Measurements from ENCODE around the gene ST3GAL4.

ST3GAL4 gene

GRCh38 chr11:126410649-126411048 is 55.2 kb downstream of the ST3GAL4 start:
- DNase-seq, result no peak

- no peak for DNase-seq
Observed at GRCh38 chr11:126411971-126412381, 56.5 kb downstream of the ST3GAL4 start.

GRCh38 chr11:126413426-126413825 is 57.9 kb downstream of the ST3GAL4 start:
- DNase-seq, result no peak

GRCh38 chr11:126413843-126414405 is 58.4 kb downstream of the ST3GAL4 start:
- no peak for DNase-seq

- DNase-seq, result no peak
Observed at GRCh38 chr11:126414615-126415014, 59.1 kb downstream of the ST3GAL4 start.

GRCh38 chr11:126415128-126415527 is 59.6 kb downstream of the ST3GAL4 start:
- no peak for DNase-seq

GRCh38 chr11:126415669-126416420 is 60.4 kb downstream of the ST3GAL4 start:
- DNase-seq, result no peak

- peak; percentile 95 for DNase-seq
Observed at GRCh38 chr11:126416542-126417090, 61.1 kb downstream of the ST3GAL4 start.

GRCh38 chr11:126417091-126417862 is 61.8 kb downstream of the ST3GAL4 start:
- no peak for DNase-seq

GRCh38 chr11:126418887-126419286 is 63.4 kb downstream of the ST3GAL4 start:
- no peak for DNase-seq

GRCh38 chr11:126419801-126420697 is 64.6 kb downstream of the ST3GAL4 start:
- DNase-seq, result no peak

- DNase-seq, result no peak
Observed at GRCh38 chr11:126420698-126421256, 65.3 kb downstream of the ST3GAL4 start.

GRCh38 chr11:126421271-126421671 is 65.8 kb downstream of the ST3GAL4 start:
- no peak for DNase-seq

GRCh38 chr11:126422446-126422845 is 67.0 kb downstream of the ST3GAL4 start:
- no peak for DNase-seq

- DNase-seq, result no peak
Observed at GRCh38 chr11:126423154-126423553, 67.7 kb downstream of the ST3GAL4 start.

- no peak for DNase-seq
Observed at GRCh38 chr11:126423743-126424142, 68.3 kb downstream of the ST3GAL4 start.

- no peak for DNase-seq
Observed at GRCh38 chr11:126424471-126425039, 69.1 kb downstream of the ST3GAL4 start.

- DNase-seq, result no peak
Observed at GRCh38 chr11:126426106-126426505, 70.6 kb downstream of the ST3GAL4 start.

GRCh38 chr11:126426820-126427749 is 71.6 kb downstream of the ST3GAL4 start:
- DNase-seq, result no peak

- no peak for DNase-seq
Observed at GRCh38 chr11:126430581-126431335, 75.3 kb downstream of the ST3GAL4 start.
